Activated CD4-positive, alpha-beta T cell treated with anti-CD3 and anti-CD28 coated beads for 1 hour (primary cell): ENCODE measurements around the gene YJU2.
"Not testable (repeated sequence)": the region's sequence is repeated elsewhere in the genome, so short reads cannot be mapped to it uniquely, and the experiment has no call there.

Experiments
- DNase-seq: peaks from one replicate; pipeline ENCODE4 v3.0.0-alpha.2; 2020

Gene YJU2

GRCh38 chr19:4229179-4229931 is 17.5 kb upstream of the YJU2 start, which contains the start of gene EBI3:
EBI3 (plus strand) TSS chr19:4229523; CDS start chr19:4229551, 28 bp downstream.
- DNase-seq, result no peak

- DNase-seq, result not testable (repeated sequence)
Observed at GRCh38 chr19:4230237-4230636, 16.6 kb upstream of the YJU2 start.

- not testable (repeated sequence) for DNase-seq
Observed at GRCh38 chr19:4231521-4231920, 15.4 kb upstream of the YJU2 start.

- not testable (repeated sequence) for DNase-seq
Observed at GRCh38 chr19:4232139-4232538, 14.7 kb upstream of the YJU2 start.

- no peak for DNase-seq
Observed at GRCh38 chr19:4232614-4233281, 14.1 kb upstream of the YJU2 start.

GRCh38 chr19:4233282-4233853 is 13.5 kb upstream of the YJU2 start:
- peak; percentile 46 for DNase-seq

DNA sequence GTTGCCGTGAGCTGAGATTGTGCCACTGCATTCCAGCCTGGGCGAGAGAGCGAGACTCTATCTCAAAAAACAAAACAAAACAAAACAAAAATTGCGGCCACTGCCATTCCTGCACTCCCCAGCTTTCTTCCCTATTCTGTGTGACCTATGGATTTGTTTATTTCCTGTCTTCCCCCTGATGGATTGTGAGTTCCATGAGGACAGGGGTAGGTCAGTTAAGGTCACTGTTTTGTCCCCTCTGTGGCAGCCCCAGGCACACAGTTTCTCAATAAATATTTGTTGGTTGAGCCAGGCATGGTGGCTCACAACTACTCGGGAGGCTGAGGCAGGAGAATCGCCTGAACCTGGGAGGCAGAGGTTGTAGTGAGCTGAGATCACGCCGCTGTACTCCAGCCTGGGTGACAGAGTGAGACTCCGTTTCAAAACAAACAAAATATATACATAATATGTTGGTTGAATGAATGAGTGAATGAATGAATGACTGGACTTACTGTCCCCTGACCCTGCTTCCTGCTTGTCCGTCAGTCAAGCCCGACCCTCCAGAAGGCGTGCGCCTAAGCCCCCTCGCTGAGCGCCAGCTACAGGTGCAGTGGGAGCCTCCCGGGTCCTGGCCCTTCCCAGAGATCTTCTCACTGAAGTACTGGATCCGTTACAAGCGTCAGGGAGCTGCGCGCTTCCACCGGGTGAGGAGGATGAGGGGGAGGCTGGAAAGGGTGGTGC is 12.6 kb upstream of the YJU2 start:
- no peak for DNase-seq

DNA sequence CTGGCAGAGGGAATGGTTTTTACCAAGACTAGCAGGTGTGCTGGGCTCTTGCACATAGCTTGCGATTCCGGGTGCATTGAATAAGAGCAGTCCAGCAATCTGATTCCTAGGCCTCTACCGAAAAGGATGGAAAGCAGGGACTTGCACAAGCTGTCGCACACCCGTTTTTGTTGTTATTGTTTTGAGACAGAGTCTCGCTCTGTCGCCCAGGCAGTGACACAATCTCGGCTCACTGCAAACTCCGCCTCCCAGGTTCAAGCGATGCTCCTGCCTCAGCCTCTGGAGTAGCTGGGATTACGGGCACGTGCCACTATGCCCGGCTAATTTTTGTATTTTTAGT is 12.0 kb upstream of the YJU2 start:
- no peak for DNase-seq

DNA sequence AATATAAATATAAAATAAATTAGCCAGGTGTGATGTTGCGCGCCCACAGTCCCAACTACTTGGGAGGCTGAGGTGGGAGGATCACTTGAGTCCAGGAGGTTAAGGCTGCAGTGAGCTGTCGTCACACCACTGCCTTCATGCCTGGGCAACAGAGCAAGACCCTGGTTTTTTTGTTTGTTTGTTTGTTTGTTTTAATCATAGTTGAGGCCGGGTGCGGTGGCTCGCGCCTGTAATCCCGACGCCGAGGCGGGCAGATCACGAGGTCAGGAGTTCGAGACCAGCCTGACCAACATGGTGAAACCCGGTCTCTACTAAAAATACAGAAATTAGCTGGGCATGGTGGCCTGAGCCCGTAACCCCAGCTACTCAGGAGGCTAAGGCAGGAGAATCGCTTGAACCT is 9.4 kb upstream of the YJU2 start:
- DNase-seq, result not testable (repeated sequence)

DNA sequence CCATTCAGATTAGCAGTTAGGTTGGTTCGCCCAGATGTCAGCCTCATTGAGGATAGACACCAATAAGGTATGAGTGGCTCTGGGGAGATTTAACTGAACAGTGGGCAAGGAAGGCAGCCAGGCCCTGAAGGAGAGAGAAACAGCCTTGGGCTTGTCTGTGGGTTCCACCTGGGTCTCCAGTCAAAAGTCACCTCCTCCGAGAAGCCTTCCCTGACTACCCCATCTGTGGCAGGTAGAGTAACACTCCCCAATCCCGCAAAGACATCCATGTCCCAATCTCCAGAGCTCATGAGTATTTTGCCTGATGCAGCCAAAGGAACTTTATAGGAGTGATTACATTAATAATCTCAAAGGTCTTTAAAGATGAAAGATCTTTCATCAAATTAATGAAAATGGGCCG is 8.0 kb upstream of the YJU2 start:
- DNase-seq, result no peak

GRCh38 chr19:4241824-4242430 is 5.0 kb upstream of the YJU2 start:
- DNase-seq, result no peak

DNA sequence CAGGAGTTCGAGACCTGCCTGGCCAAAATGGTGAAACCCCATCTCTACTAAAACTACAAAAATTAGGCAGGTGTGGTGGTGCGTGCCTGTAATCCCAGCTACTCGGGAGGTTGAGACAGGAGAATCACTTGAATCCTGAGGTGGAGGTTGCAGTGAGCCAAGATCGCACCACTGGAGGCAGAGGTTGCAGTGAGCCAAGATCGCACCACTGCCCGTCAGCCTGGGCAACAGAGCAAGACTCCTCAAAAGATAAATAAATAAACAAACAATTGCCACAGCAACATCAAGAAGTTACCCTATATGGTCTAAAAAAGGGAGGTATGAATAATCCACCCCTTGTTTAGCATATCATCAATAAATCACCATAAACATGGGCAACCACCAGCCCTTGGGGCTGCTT is 942 bp upstream of the YJU2 start:
- not testable (repeated sequence) for DNase-seq

GRCh38 chr19:4256563-4256962 is 9.7 kb downstream of the YJU2 start:
- no peak for DNase-seq

DNA sequence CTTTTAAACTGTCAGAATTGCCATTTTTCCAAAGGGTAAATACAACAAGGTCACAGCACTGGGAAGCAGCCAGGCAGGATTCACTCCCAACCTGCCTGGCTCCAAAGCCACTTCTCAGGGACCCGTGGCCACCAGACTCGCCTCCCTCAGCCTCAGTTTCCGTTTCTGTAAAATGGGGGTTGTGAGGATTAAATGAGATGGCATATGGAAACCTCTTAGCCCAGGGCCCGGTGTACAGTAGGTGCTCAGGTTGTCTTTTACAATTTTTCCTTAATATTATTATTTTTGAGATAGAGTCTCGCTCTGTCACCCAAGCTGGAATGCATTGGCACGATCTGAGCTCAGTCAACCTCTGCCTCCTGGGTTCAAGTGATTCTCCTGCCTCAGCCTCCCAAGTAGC is 10.1 kb downstream of the YJU2 start:
- no peak for DNase-seq

- DNase-seq, result no peak
Observed at GRCh38 chr19:4258181-4258580, 11.3 kb downstream of the YJU2 start.

- DNase-seq, result no peak
Observed at GRCh38 chr19:4260613-4261191, 13.8 kb downstream of the YJU2 start.

DNA sequence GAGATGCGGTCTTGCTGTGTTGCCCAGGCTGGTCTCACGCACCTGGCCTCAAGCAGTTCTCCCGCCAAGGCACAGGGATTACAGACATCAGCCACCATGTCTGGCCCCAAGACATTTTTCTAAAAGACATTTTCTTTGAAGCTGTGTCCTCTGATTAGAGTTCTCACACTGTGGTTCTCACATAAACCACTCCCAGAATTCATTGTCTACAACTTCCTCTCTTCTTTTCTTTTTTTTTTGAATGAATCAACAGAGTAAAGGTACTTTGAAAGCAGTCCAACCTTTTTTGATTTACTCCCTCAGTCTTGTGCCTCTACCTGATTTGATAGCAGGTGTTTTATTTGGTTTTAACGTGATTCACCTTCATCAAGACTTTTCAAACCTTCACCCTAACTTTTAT is 17.9 kb downstream of the YJU2 start:
- no peak for DNase-seq

- DNase-seq, result no peak
Observed at GRCh38 chr19:4266253-4267000, 19.5 kb downstream of the YJU2 start.

DNA sequence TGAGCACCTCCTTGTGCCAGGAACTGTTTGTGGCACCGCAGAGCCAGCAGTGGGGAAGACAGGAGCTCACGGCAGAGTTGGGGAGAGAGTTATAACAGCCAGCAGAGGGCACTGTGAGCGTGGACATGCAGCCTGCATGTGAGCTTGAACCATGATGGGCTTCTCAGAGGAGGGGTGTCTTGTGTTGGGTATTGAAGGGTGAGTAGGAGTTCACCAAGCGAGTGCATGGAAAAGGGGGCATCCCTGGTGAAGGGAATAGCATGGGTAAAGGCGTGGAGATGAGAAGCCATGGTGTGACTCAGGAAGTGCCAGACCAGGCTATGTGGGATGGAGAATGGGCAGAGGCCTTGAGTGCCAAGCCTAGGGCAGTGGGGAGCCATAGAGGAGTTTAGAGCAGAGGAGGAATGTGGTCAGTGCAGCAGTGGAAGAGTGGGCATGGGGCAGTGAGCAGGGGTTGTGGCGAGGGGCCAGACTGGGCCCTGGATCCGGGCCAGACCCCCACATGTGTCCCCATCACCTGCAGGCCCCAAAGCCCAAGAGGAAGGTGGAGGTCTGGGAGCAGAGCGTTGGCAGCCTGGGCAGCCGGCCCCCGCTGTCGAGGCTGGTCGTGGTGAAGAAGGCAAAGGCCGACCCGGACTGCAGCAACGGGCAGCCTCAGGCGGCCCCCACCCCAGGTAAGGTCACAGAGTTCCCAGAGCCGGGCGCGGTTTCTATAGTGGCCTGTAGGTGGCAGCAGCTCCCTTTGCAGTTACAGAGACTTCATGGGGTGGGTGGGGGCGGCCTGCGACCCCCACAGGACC is 20.4 kb downstream of the YJU2 start:
- peak; percentile 48 for DNase-seq

DNA sequence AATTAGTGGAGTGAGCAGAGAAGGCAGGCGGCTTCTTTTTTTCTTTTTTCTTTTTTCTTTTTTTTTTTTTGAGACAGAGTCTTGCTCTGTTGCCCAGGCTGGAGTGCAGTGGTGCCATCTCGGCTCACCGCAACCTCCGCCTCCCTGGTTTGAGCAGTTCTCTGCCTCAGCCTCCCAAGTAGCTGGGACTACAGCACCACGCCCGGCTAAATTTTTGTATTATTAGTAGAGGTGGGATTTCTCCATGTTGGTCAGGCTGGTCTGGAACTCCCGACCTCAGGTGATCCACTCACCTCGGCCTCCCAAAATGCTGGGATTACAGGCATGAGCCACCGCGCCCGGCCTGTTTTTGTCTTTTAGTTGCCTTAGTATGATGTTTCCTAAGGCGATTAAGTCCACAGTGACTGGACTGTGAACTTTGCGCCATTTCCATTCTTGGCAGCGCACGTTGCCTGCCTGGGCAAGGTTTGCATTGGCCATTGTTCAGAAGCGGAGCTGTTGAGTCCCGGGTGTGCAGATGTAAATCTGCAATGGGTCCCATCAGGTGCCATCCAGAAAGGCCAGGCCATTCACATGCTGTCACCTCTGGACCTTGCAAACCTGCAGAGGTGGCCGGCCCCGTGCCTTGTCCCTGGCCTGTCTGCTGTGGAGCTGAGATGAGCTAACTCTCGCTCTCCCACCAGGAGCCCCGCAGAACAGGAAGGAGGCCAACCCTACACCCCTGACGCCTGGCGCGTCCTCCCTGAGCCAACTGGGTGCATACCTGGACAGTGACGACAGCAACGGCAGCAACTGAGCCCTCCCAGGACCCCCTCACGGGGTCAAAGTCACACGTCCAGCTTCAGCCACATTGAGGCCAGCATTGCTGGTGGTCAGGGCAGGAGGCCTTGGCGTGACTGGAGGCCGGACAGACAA is 21.3 kb downstream of the YJU2 start:
- no peak for DNase-seq
